Placental pericyte (primary cell): ENCODE results near the gene NUDT9. TPM values are rescaled to one million over a fixed set of nuclear protein-coding genes. Genes with fewer than 3 reads are reported as not detected.

Source experiments
- small RNA-seq: library from RNA; depleted of rRNA; stranded (forward); fragments of <200 nt; gene quantifications from one replicate; pipeline ENCODE3, GENCODE V24; 2012; ENCODE audit warnings: low replicate concordance
- total RNA-seq: library from RNA; depleted of rRNA; stranded (reverse); fragments of >200 nt; gene quantifications from 2 replicates; pipeline ENCODE4 v1.2.3, GENCODE V29; 2012

Gene NUDT9, protein sequence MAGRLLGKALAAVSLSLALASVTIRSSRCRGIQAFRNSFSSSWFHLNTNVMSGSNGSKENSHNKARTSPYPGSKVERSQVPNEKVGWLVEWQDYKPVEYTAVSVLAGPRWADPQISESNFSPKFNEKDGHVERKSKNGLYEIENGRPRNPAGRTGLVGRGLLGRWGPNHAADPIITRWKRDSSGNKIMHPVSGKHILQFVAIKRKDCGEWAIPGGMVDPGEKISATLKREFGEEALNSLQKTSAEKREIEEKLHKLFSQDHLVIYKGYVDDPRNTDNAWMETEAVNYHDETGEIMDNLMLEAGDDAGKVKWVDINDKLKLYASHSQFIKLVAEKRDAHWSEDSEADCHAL
- total RNA-seq = 7.9 and 11.2 TPM in 2 replicates

DNA sequence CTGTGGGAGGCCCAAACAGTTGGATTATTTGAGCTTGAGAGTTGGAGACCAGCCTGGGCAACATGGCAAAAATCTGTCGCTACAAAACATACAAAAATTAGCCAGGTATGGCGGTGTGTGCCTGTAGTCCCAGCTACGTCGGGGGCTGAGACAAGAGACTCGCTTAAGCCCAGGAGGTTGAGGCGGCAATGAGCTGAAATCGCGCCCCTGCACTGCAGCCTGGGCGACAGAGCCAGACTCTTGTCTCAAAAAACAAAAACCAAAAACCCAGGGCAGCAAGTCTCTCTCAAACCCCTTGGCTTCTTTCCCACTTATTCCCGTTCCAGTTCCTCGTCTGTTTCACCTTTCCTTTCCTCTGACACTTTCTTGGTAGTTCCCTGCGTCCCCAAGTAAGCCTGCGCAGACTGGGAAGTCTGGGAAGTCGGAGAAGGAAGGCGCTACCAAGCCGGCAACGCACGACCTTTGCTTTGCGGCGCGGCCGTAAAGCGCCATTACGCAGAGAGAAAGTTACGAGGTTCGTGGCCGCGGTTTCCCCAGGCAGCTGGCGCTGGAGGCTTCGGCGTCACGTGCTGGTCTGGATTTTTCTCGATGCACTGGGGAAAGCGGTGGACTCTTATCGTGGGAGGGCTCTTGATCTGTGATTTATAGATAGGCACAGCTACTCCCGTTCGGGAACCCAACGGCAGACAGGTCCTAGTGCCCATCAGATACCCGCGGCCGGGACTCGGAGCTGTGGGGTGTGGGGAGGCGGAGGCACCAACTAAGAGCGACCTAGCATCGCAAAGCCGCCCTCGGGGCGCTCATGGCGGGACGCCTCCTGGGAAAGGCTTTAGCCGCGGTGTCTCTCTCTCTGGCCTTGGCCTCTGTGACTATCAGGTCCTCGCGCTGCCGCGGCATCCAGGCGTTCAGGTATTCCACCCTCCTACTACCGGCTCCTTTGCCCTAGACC is at the start of gene NUDT9:
Gene NUDT9 (plus strand): TSS at position 470 of the 949 bp plus-strand sequence. CDS start 333 bp downstream, at position 803.

DNA sequence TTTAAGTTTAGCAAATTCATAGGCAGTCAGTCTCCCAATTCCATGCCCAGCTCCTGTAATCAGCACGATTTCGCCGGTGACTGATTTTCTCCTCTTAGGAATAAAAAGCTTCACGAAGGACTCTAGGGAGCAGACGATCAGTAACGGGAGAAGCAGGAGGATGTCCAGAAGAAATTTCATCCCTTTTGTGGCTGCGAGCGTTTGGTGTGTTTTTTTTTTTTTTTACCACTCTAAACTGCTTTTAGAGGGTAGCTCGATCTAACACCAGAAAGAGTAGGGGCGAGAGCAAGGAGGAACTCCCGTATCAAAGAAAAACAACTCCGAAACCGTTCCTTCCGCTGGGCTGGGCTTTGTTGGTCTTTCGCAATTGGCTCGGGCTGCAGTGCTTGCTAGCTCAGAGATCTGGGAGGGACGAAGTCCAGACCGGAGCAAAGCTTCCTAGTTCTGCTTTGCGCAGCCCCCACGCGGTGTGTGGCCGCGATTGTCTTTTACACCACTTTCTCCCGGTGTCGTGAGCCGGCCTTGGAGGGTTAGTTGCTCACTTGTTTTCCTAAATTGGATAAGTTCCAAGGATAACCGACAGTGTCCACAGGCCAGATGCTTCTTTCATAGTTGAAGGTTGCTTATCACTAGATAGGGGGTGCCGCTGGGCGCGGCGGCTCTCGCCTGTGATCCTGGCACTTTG is 31.3 kb upstream of the NUDT9 start, which contains the start of gene HSD17B11:
Gene HSD17B11 (minus strand): TSS at position 298 of the 685 bp plus-strand sequence. CDS start 118 bp downstream, at position 180.

Small RNA genes within 50 kb of the gene (small RNA-seq; reads per million reads assigned to genes)
- gene RN7SL681P = not detected

Other genes with a start within 250 kb of the NUDT9 start
- 7.6 and 9.4 TPM in 2 replicates for gene KLHL8, start 202.0 kb upstream of the NUDT9 start, total RNA-seq
- 0.14 and 0.22 TPM in 2 replicates for gene HSD17B13, start 99.7 kb upstream of the NUDT9 start, total RNA-seq
- gene HSD17B11, start 31.4 kb upstream of the NUDT9 start, total RNA-seq = 57.3 and 59.7 TPM in 2 replicates
- 0.14 TPM in 1 of 2 replicates, not detected in the other for gene SPARCL1, start 106.8 kb downstream of the NUDT9 start, total RNA-seq
- not detected in 2 replicates for gene DSPP, start 186.0 kb downstream of the NUDT9 start, total RNA-seq
- gene DMP1, start 227.7 kb downstream of the NUDT9 start, total RNA-seq = not detected in 2 replicates